IMR-90 (cell line): Measurements from ENCODE around the gene EXOC8. TPM values are rescaled to one million over a fixed set of nuclear protein-coding genes. Genes with fewer than 3 reads are reported as not detected.
A peak's percentile ranks its signal among the peaks of the same experiment; 100 is the strongest.

Experiments used
- ATAC-seq: fragments of 200-7000 bp; cut with Tn5 transposase; 2 replicates; pipeline ENCODE4 v1.9.1; 2020; ENCODE audit warnings: low read depth, mild to moderate bottlenecking, moderate library complexity
- BruUV-seq: library from RNA; stranded (reverse); fragments of 400-500 nt; replicated peaks from 2 replicates; lab custom pipeline; 2021; lab: Mats Ljungman, UMichigan
- CTCF ChIA-PET: fragments of 300-600 bp; formaldehyde crosslinking; extraction: SDS; loops from one replicate; lab custom pipeline; 2021; ENCODE audit warnings: antibody characterized with exemption; lab: Yijun Ruan, JAX
- POLR2A ChIA-PET: fragments of 300-600 bp; sonication (Branson Sonifier 250); formaldehyde crosslinking; loops from one replicate; lab custom pipeline; 2022; ENCODE audit warnings: antibody characterized with exemption; ENCODE audit not compliant: unreplicated experiment; lab: Charles Lee
- DNase-seq: peaks from one replicate; pipeline ENCODE4 v3.0.0; 2013
- H2AFZ ChIP-seq: replicated peaks from 2 replicates; pipeline ENCODE3; 2013; ENCODE audit warnings: low read length, mild to moderate bottlenecking; ENCODE audit not compliant: poor library complexity
- H2AK5ac ChIP-seq: 2 replicates; pipeline ENCODE4 v1.6.1; 2013; ENCODE audit warnings: low read depth, low read length, inconsistent platforms
- H2AK9ac ChIP-seq: replicated peaks from 2 replicates; pipeline ENCODE3; 2013; ENCODE audit warnings: mild to moderate bottlenecking, low read depth, low read length, moderate library complexity; ENCODE audit not compliant: poor library complexity
- H2BK120ac ChIP-seq: 2 replicates; pipeline ENCODE4 v1.6.1; 2013; ENCODE audit warnings: low read depth, low read length, inconsistent platforms
- H2BK15ac ChIP-seq: 3 replicates; pipeline ENCODE4 v1.6.1; 2013; ENCODE audit warnings: low read depth, low read length, inconsistent platforms
- H2BK20ac ChIP-seq: 2 replicates; pipeline ENCODE4 v1.6.1; 2013; ENCODE audit warnings: low read depth, mild to moderate bottlenecking, inconsistent platforms, low read length, moderate library complexity
- H2BK5ac ChIP-seq: 2 replicates; pipeline ENCODE4 v1.6.1; 2013; ENCODE audit warnings: mild to moderate bottlenecking, low read depth, low read length, inconsistent platforms; ENCODE audit not compliant: poor library complexity, severe bottlenecking
- H3K14ac ChIP-seq: replicated peaks from 2 replicates; pipeline ENCODE4 v1.6.1; 2013; ENCODE audit warnings: low read depth, low read length, inconsistent platforms
- H3K18ac ChIP-seq: 2 replicates; pipeline ENCODE4 v1.6.1; 2013; ENCODE audit warnings: low read depth, low read length, control low read depth
- H3K23ac ChIP-seq: 2 replicates; pipeline ENCODE4 v1.6.1; 2013; ENCODE audit warnings: low read depth, low read length, inconsistent platforms
- H3K27ac ChIP-seq: 2 replicates; pipeline ENCODE4 v1.5.1; 2013; ENCODE audit warnings: mild to moderate bottlenecking, control low read depth, low read length; ENCODE audit not compliant: insufficient read depth
- H3K27me3 ChIP-seq: 2 replicates; pipeline ENCODE4 v1.6.1; 2013; ENCODE audit warnings: low read length; ENCODE audit not compliant: control insufficient read depth, insufficient read depth
- H3K36me3 ChIP-seq: 2 replicates; pipeline ENCODE4 v1.6.1; 2013; ENCODE audit warnings: low read length, mixed read lengths; ENCODE audit not compliant: control insufficient read depth, insufficient read depth
- H3K4ac ChIP-seq: 2 replicates; pipeline ENCODE4 v1.6.1; 2013; ENCODE audit warnings: low read depth, low read length, inconsistent platforms
- H3K4me1 ChIP-seq: 2 replicates; pipeline ENCODE4 v1.6.1; 2013; ENCODE audit warnings: low read length, mixed read lengths; ENCODE audit not compliant: control insufficient read depth, insufficient read depth
- H3K4me2 ChIP-seq: 2 replicates; pipeline ENCODE4 v1.6.1; 2013; ENCODE audit warnings: low read depth, mild to moderate bottlenecking, control low read depth, low read length, moderate library complexity
- H3K4me3 ChIP-seq: 2 replicates; pipeline ENCODE4 v1.5.1; 2013; ENCODE audit warnings: low read depth, mild to moderate bottlenecking, control low read depth, low read length, moderate library complexity; ENCODE audit not compliant: insufficient read depth
- H3K56ac ChIP-seq: 2 replicates; pipeline ENCODE4 v1.6.1; 2013; ENCODE audit warnings: low read length, inconsistent platforms; ENCODE audit not compliant: insufficient read depth; ENCODE audit errors: extremely low read depth
- H3K79me1 ChIP-seq, 2 experiments: 2 replicates each; pipeline ENCODE4 v1.6.1; 2013; ENCODE audit warnings: low read length in 2 of 2, inconsistent platforms in 1 of 2, low read depth in 1 of 2
- H3K9ac ChIP-seq: 2 replicates; pipeline ENCODE4 v1.6.1; 2013; ENCODE audit warnings: low read depth, low read length, control low read depth
- H3K9me1 ChIP-seq: 2 replicates; pipeline ENCODE4 v1.6.1; 2013; ENCODE audit warnings: low read length, inconsistent platforms; ENCODE audit not compliant: insufficient read depth
- H3K9me3 ChIP-seq: 2 replicates; pipeline ENCODE4 v1.6.1; 2013; ENCODE audit warnings: low read length; ENCODE audit not compliant: control insufficient read depth, insufficient read depth
- H4K20me1 ChIP-seq: 2 replicates; pipeline ENCODE4 v1.6.1; 2013; ENCODE audit warnings: low read length, inconsistent platforms; ENCODE audit not compliant: insufficient read depth
- H4K5ac ChIP-seq: 2 replicates; pipeline ENCODE4 v1.6.1; 2013; ENCODE audit warnings: mild to moderate bottlenecking, low read depth, low read length, control low read depth
- H4K8ac ChIP-seq, 2 experiments: 2 replicates each; pipeline ENCODE4 v1.6.1; 2013; ENCODE audit warnings: low read depth in 2 of 2, low read length in 2 of 2, control low read depth in 1 of 2, inconsistent platforms in 1 of 2
- H4K91ac ChIP-seq: 2 replicates; pipeline ENCODE4 v1.6.1; 2013; ENCODE audit warnings: low read depth, low read length, inconsistent platforms; ENCODE audit not compliant: insufficient read depth
- BHLHE40 ChIP-seq: fragments of 150-350 bp; IDR thresholded peaks from 2 replicates; pipeline ENCODE4 v1.6.1; 2016; ENCODE audit warnings: mild to moderate bottlenecking, low read depth, low read length
- CHD1 ChIP-seq: IDR thresholded peaks from 2 replicates; pipeline ENCODE4 v1.6.1; 2012; ENCODE audit warnings: low read depth, low read length, improper control_type of control experiment
- FOS ChIP-seq: fragments of 150-350 bp; IDR thresholded peaks from 2 replicates; pipeline ENCODE4 v1.6.1; 2016; ENCODE audit warnings: low read depth, low read length
- MAFK ChIP-seq: IDR thresholded peaks from 2 replicates; pipeline ENCODE4 v1.6.1; 2012; ENCODE audit warnings: low read depth, low read length, improper control_type of control experiment
- MAZ ChIP-seq: IDR thresholded peaks from 2 replicates; pipeline ENCODE4 v1.6.1; 2012; ENCODE audit warnings: low read depth, mild to moderate bottlenecking, low read length, improper control_type of control experiment, moderate library complexity, borderline replicate concordance
- MXI1 ChIP-seq: IDR thresholded peaks from 2 replicates; pipeline ENCODE4 v1.6.1; 2012; ENCODE audit warnings: low read depth, mild to moderate bottlenecking, low read length, moderate library complexity, borderline replicate concordance
- NFE2L2 ChIP-seq: fragments of 150-350 bp; IDR thresholded peaks from 2 replicates; pipeline ENCODE4 v1.6.1; 2016; ENCODE audit warnings: low read depth, mild to moderate bottlenecking, low read length
- POLR2A ChIP-seq: IDR thresholded peaks from 2 replicates; pipeline ENCODE4 v1.6.1; 2012; ENCODE audit warnings: mild to moderate bottlenecking, low read depth, low read length
- RAD21 ChIP-seq: IDR thresholded peaks from 2 replicates; pipeline ENCODE4 v1.6.1; 2012; ENCODE audit warnings: low read length, improper control_type of control experiment
- RCOR1 ChIP-seq: IDR thresholded peaks from 2 replicates; pipeline ENCODE4 v1.6.1; 2012; ENCODE audit warnings: mild to moderate bottlenecking, low read length, improper control_type of control experiment; ENCODE audit not compliant: insufficient replicate concordance
- RFX5 ChIP-seq: IDR thresholded peaks from 2 replicates; pipeline ENCODE4 v1.8.0; 2012; ENCODE audit warnings: low read depth, mild to moderate bottlenecking, low read length, moderate library complexity
- WGBS, 2 experiments: methylation state at CpG; one replicate each; pipeline versions ENCODE4 v1.1.5 to v1.1.7; 2013; ENCODE audit warnings: missing lambda C conversion rate in 2 of 2; ENCODE audit not compliant: insufficient read length in 1 of 2; ENCODE audit errors: extremely low coverage in 2 of 2; 5-methylcytosine and 5-hydroxymethylcytosine counted together
- dilution Hi-C: fragments of 300-500 bp; cut with HindIII; formaldehyde crosslinking; loops from one replicate; pipeline ENCODE4 v1.14.3; 2018; ENCODE audit warnings: low sequenced_read_pairs; ENCODE audit not compliant: unreplicated experiment
- in situ Hi-C: fragments of 300-500 bp; cut with MboI; formaldehyde crosslinking; loops from 3 replicates; pipeline ENCODE4 v1.14.3; 2019; ENCODE audit warnings: low sequenced_read_pairs, inconsistent platforms, mixed read lengths
- intact Hi-C: fragments of 100-400 bp; cut with micrococcal nuclease; formaldehyde crosslinking; loops from 2 replicates; pipeline ENCODE4 v1.10.0; 2022
- polyA plus RNA-seq, 3 experiments: library from polyadenylated mRNA; depleted of rRNA; stranded (reverse); fragments of >200 nt; gene quantifications; 2 replicates each; pipeline ENCODE4 v1.2.3, GENCODE V29; 2012; ENCODE audit warnings: low replicate concordance in 1 of 3
- total RNA-seq: library from RNA; depleted of rRNA; stranded (reverse); fragments of >200 nt; gene quantifications from 2 replicates; pipeline ENCODE4 v1.2.3, GENCODE V29; 2012
- TF ChIP-seq, protein P1 (sequence below): conservative IDR thresholded peaks from 2 replicates; pipeline ENCODE4 v1.5.1; 2012; ENCODE audit warnings: mild to moderate bottlenecking, low read depth, low read length, improper control_type of control experiment
- TF ChIP-seq, protein P2 (sequence below): fragments of 150-350 bp; IDR thresholded peaks from 2 replicates; pipeline ENCODE4 v1.6.1; 2016; ENCODE audit warnings: low read depth, mild to moderate bottlenecking, low read length, moderate library complexity, borderline replicate concordance
- TF ChIP-seq, protein P3 (sequence below): fragments of 150-350 bp; IDR thresholded peaks from 2 replicates; pipeline ENCODE4 v1.6.1; 2017; ENCODE audit warnings: mild to moderate bottlenecking, antibody characterized with exemption, low read length, low read depth

The EXOC8 gene
- total and polyA plus RNA-seq, 2 of the 4 experiments (the other 2 are of a cell fraction): 2.6 to 11.5 TPM

DNA sequence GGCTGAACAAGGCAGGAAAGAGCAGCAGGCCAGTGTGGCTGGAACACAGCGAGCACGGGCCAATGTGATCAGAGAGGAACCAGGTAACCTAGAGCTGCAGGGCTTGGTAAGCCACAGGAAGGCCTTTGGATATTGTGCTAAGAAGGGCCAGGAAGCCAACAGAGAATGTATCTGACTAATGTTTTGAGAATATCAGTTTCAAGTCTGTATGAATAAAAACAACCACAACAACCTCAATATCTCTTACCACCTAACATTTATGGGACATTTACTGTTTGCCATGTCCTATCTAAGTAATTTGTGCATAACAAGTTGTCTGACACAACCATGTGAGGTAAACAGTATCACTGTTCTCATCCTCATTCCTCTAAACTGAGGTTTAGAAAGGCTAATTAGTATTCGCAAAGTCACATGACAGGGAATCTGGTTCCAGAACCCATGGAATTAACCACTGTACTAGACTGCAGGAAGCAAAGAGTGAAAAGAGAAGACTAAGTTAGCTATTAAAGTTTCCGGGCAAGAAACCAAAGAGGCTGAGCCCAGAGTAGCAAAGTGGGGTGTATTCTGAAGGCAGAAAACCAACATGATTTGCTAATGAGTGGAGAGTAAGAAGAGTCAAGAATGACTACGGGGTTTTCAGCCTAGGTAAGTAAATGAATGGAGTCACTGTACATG lies 39.4 kb upstream of the EXOC8 start:
- DNase-seq: no peak
- H2AK9ac ChIP-seq: no peak overlapping the region
- intact Hi-C loops: no loop called here
- no peaks in the 10 kb centered on the region for H3K9me3 ChIP-seq
- no peaks in the 10 kb centered on the region for H3K27me3 ChIP-seq
- peaks cover 12% of the 10 kb centered on the region for H3K9me1 ChIP-seq
- H4K5ac ChIP-seq: no peak overlapping the region
- H3K9ac ChIP-seq: no peak overlapping the region
- no peak overlapping the region for H2BK120ac ChIP-seq
- H3K14ac ChIP-seq: no peak overlapping the region
- CTCF ChIA-PET: no interaction called here
- H2AFZ ChIP-seq: no peak overlapping the region
- no peak overlapping the region for H3K4ac ChIP-seq
- no peak for ATAC-seq
- H3K18ac ChIP-seq: no peak overlapping the region
- dilution Hi-C loops: no loop called here
- no peak overlapping the region for H4K8ac ChIP-seq
- WGBS, 2 experiments: 89% methylated on average over 4 of the region's 5 CpGs; no CpG with 5 or more reads in 1 of the 2 experiments
- no peak overlapping the region for H2AK5ac ChIP-seq
- H3K4me2 ChIP-seq: no peak overlapping the region
- H3K27ac ChIP-seq: no peak overlapping the region
- peak overlapping the region; percentile 10; the same call in 1 of the 2 replicates for H3K23ac ChIP-seq
- H2BK5ac ChIP-seq: no peak overlapping the region
- H3K36me3 ChIP-seq: peaks cover 1% of the 10 kb centered on the region; the same call in 1 of the 2 replicates
- H4K20me1 ChIP-seq: peaks cover 40% of the 10 kb centered on the region
- no peak overlapping the region for H2BK20ac ChIP-seq
- TF ChIP-seq CHD1 (no peak), RFX5 (no peak), NFE2L2 (no peak), FOS (no peak), RCOR1 (no peak), MXI1 (no peak), MAFK (no peak), BHLHE40 (no peak), POLR2A (no peak), MAZ (no peak), RAD21 (no peak)
- TF ChIP-seq, protein P1, sequence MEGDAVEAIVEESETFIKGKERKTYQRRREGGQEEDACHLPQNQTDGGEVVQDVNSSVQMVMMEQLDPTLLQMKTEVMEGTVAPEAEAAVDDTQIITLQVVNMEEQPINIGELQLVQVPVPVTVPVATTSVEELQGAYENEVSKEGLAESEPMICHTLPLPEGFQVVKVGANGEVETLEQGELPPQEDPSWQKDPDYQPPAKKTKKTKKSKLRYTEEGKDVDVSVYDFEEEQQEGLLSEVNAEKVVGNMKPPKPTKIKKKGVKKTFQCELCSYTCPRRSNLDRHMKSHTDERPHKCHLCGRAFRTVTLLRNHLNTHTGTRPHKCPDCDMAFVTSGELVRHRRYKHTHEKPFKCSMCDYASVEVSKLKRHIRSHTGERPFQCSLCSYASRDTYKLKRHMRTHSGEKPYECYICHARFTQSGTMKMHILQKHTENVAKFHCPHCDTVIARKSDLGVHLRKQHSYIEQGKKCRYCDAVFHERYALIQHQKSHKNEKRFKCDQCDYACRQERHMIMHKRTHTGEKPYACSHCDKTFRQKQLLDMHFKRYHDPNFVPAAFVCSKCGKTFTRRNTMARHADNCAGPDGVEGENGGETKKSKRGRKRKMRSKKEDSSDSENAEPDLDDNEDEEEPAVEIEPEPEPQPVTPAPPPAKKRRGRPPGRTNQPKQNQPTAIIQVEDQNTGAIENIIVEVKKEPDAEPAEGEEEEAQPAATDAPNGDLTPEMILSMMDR: no peak
- TF ChIP-seq, protein P2, sequence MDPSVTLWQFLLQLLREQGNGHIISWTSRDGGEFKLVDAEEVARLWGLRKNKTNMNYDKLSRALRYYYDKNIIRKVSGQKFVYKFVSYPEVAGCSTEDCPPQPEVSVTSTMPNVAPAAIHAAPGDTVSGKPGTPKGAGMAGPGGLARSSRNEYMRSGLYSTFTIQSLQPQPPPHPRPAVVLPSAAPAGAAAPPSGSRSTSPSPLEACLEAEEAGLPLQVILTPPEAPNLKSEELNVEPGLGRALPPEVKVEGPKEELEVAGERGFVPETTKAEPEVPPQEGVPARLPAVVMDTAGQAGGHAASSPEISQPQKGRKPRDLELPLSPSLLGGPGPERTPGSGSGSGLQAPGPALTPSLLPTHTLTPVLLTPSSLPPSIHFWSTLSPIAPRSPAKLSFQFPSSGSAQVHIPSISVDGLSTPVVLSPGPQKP: no peak
- TF ChIP-seq, protein P3, sequence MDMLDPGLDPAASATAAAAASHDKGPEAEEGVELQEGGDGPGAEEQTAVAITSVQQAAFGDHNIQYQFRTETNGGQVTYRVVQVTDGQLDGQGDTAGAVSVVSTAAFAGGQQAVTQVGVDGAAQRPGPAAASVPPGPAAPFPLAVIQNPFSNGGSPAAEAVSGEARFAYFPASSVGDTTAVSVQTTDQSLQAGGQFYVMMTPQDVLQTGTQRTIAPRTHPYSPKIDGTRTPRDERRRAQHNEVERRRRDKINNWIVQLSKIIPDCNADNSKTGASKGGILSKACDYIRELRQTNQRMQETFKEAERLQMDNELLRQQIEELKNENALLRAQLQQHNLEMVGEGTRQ: no peak
- H2BK15ac ChIP-seq: no peak overlapping the region
- in situ Hi-C loops: no loop called here
- no peak overlapping the region for H3K4me3 ChIP-seq
- no peak overlapping the region for H3K56ac ChIP-seq
- peaks cover 30 to 69% of the 10 kb centered on the region in 2 experiments for H3K79me1 ChIP-seq
- H4K91ac ChIP-seq: no peak overlapping the region
- no TSS peak for BruUV-seq
- POLR2A ChIA-PET: no interaction called here
- H3K4me1 ChIP-seq: peaks cover 5% of the 10 kb centered on the region
